GM12864 (cell line): Measurements from ENCODE around the gene CTDP1.
"Not testable (repeated sequence)": the region's sequence is repeated elsewhere in the genome, so short reads cannot be mapped to it uniquely, and the experiment has no call there.

ENCODE experiments used
- DNase-seq: peaks from one replicate; pipeline ENCODE4 v3.0.0-alpha.2; 2011; ENCODE audit warnings: low read depth
- H3K4me3 ChIP-seq: 2 replicates; pipeline ENCODE4 v1.5.1; 2011; ENCODE audit warnings: mild to moderate bottlenecking, low read depth, low read length, control low read depth
- CTCF ChIP-seq: IDR thresholded peaks from 2 replicates; pipeline ENCODE4 v1.5.1; 2011; ENCODE audit warnings: low read depth, mild to moderate bottlenecking, moderate library complexity, low read length, control low read depth, inconsistent platforms; ENCODE audit errors: missing control alignments

The CTDP1 gene

GRCh38 chr18:79718126-79718525 is 38.5 kb downstream of the CTDP1 start:
- TF ChIP-seq CTCF, result no peak
- DNase-seq, result no peak
- H3K4me3 ChIP-seq, result no peak overlapping the region

- no peak for TF ChIP-seq CTCF
- DNase-seq, result no peak
- H3K4me3 ChIP-seq, result no peak overlapping the region
Measured at GRCh38 chr18:79718878-79719477, 39.4 kb downstream of the CTDP1 start.

- DNase-seq, result not testable (repeated sequence)
Measured at GRCh38 chr18:79719478-79720358, 40.1 kb downstream of the CTDP1 start.

GRCh38 chr18:79720359-79720733 is 40.7 kb downstream of the CTDP1 start:
- H3K4me3 ChIP-seq, result no peak overlapping the region
- TF ChIP-seq CTCF, result no peak
- no peak for DNase-seq

More at GRCh38 chr18:79719478-79720358, 40.1 kb downstream of the CTDP1 start:
- H3K4me3 ChIP-seq, result not testable (repeated sequence)

- no peak for DNase-seq
- no peak overlapping the region for H3K4me3 ChIP-seq
- no peak for TF ChIP-seq CTCF
Measured at GRCh38 chr18:79723036-79723435, 43.4 kb downstream of the CTDP1 start.

GRCh38 chr18:79723628-79724027 is 44.0 kb downstream of the CTDP1 start:
- DNase-seq, result no peak
- no peak for TF ChIP-seq CTCF

GRCh38 chr18:79724299-79725080 is 44.9 kb downstream of the CTDP1 start:
- no peak for DNase-seq
- TF ChIP-seq CTCF, result no peak
- no peak overlapping the region for H3K4me3 ChIP-seq

More at GRCh38 chr18:79723628-79724027, 44.0 kb downstream of the CTDP1 start:
- H3K4me3 ChIP-seq, result no peak overlapping the region
